NB4 (cell line): ENCODE results near the gene TAP1.

Source experiments
- CTCF ChIP-seq: IDR thresholded peaks from one replicate; pipeline ENCODE4 v1.5.1; 2012; ENCODE audit warnings: low read depth, low read length
- POLR2A ChIP-seq: IDR thresholded peaks from 2 replicates; pipeline ENCODE4 v1.6.1; 2011; ENCODE audit warnings: mild to moderate bottlenecking; ENCODE audit not compliant: insufficient read length; ENCODE audit errors: extremely low read depth
- TF ChIP-seq, protein P1 (sequence below): IDR thresholded peaks from 2 replicates; pipeline ENCODE4 v1.6.1; 2011; ENCODE audit warnings: low read depth, low read length

GRCh38 chr6:32858194-32858593 lies 4.7 kb upstream of the TAP1 start:
- TF ChIP-seq, protein P1, sequence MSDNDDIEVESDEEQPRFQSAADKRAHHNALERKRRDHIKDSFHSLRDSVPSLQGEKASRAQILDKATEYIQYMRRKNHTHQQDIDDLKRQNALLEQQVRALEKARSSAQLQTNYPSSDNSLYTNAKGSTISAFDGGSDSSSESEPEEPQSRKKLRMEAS = no peak
- TF ChIP-seq CTCF = no peak
- no peak for TF ChIP-seq POLR2A
